RCC 7860 (cell line): ENCODE measurements around the gene CCL4.

Experiments
- DNase-seq: peaks from one replicate; pipeline ENCODE4 v3.0.0-alpha.2; 2015; ENCODE audit warnings: low spot score
- FAIRE-seq: peaks from 2 replicates; lab custom pipeline; 2012; peaks lifted over from hg19 to GRCh38; lab: Jason Lieb, UNC

CCL4 gene

DNA sequence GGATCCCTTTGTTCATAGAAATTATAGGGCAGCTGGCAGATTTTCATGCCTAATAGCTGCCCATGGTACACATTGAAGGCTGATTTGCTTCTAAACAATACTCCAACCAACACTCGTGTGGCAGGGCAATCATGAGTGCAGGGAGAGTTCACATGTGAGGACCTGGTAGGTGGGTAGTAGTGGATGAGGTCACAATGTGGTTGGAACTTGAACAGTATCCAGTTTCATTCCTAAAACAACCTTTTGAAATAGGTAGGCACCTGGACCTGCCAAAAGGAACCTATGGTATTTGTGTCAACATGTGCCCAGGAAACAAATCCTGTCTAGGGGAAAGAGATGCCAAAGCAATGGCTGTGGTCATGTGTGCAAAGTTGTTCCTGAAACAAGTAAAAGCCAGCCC lies 32.8 kb downstream of the CCL4 start:
- FAIRE-seq (no peak), DNase-seq (no peak)

DNA sequence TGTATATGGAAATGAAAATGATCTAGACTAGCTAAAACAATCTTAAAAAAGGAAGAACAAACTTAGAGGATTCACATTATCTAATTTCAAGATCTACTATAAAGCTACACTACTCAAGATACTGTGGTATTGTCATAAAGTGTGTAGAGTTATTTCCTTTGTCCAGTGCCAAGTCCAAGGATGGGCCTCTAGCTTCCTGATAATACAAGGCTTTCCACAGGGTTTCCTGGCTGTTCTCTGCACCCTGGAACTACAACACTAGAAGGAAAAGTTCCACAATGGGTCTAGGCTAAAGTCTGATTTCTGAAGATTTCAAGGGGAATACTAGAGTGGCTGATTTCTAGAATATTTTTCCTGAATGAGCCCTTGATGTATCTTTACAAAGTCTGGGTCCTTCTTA lies 38.6 kb downstream of the CCL4 start:
- FAIRE-seq, result no peak
- no peak for DNase-seq

DNA sequence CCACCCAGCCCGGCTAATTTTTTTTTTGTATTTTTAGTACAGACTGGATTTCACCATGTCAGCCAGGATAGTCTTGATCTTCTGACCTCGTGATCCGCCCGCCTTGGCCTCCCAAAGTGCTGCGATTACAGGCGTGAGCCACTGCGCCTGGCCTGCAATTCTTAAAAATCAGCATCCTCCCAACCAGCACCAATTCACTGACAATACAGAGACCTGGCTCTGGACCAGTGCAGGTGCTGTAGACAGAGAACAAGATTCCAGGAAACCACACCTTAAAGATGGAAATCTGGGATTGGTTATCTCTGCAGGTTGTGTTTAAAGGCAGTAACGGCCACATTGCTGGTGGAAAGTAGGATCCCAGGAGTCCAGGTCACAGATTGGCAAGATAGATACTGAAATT lies 39.2 kb downstream of the CCL4 start:
- FAIRE-seq, result no peak
- DNase-seq, result no peak

DNA sequence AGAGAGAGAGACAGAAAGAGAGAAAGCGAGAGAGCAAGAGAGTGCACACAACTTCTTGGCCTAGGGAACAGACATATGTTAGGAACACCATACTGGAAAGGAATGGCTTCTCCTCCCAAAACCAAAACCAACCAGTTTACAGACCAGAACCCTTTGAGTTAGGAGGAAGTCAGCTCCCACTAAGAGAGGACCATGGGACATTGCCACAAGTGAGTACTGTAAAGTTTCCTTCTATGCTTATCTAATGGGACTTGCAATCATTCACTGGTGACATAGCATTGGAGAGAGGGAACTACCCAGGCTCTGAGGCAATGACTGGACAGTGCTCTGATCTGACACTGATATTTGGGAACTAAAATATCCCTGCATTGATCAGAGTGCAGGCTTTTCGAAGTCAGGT lies 40.4 kb downstream of the CCL4 start:
- FAIRE-seq (no peak), DNase-seq (no peak)

DNA sequence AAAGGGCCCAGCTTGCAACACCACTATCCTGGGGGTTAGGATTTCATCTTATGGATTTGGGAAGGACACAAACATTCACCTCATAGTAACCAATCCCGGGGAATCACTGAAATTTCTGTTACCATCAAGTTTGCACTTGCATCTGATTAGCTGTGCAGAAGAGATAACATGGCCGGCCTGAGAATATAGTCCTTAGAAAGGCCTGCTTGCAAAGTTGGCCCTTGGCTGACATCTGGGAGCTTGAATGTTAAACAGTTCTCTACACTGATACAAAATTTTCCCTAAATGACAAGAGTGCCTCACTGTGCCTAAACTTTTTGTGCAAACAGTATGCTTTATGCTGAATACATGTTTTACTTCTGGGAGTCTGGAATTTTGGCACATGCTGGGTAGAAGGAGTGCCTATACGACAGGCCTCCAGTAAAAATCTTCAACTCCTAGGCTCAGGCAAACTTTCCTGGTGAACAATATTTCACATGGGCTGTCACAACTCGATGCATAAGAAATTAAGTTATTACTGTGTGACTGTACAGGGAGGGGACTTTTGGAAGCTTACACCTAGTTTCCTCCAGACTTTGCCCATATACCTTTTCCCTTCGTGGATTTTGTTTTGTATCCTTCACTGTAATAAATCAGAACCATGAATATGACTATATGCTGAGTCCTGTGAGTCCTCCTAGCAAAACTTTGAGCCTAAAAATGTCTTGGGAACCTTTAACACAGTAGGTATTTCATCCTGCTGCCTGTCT lies 41.5 kb downstream of the CCL4 start:
- FAIRE-seq (no peak), DNase-seq (no peak)

DNA sequence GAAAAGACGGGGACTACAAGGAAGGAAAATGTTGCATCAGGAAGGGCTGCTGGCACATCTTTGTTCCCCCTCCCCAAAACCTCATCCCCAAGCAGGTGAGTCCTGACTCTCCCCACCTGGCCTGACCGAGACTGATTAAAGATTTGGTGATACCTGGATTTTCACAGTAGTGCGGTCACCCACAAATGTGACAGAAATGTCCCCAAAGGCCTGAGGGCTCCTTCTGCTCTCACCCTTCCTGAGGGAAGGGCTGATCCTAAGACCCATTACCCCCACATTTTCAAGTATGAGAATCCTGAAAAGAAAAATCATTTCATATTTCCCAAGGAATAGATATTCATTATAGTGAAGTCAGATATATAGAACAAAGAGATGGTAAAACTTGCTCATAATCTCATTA lies 44.0 kb downstream of the CCL4 start:
- DNase-seq, result no peak

DNA sequence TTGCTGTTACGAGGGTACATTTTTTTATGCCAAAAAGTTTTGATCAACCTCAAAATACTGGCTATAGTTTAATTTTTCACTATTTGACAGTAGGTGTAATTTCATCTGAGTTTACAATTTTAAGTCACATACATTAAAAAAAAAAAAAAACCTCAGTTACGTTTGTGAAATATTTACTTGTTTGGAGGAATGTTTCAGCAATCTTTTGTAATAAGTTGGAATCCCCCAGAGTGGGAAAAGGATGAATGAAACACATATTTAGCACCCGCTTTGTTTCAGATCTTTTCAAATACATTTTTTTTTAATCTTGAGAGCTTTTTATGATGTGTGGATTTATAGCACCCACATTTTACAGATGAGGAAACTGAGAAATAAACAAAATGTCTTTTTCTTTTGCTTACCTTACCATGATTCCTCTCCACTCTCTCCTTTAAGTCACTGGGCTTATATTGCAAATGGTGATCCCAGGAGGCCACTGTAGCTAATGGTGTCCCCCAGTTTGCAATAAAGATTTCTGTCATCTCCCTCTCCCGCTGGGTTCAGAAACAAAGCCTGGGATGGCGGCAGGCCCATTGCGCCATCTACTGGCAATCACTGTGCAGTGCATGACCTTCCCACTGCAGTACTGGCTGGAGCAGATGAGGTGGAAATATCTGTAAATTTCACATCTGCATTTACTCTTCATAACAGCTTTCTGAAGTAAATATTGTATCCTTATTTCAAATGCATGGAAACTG lies 45.1 kb downstream of the CCL4 start:
- no peak for FAIRE-seq
- peak; percentile 27 for DNase-seq

More for the DNA sequence above, 44.0 kb downstream of the CCL4 start:
- no peak for FAIRE-seq

DNA sequence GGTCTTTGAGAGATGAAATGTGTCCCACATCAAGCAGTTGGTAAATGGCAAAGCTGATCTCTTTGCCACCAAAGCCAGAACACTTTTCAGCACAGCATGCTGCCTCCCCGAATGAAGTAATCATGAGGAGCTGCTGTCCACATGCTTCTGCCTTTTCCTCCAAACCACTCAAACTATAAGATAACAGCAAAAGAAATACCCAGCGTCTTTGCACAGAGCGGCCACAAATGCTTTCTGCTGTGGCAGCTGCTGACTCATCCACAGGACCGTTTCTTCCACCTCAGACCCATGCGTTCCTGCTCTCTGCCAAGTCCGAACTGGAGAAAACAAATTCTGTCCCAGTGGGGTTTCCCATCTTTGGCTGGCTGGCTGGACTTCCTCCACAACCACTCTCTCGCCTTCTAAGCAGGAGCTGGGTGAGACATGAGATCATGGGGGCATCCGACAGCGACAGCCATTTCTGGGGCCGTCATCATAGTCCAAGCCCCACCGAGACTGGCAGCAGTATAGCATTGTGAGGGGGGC lies 45.7 kb downstream of the CCL4 start:
- peak; percentile 14 for DNase-seq
- no peak for FAIRE-seq

DNA sequence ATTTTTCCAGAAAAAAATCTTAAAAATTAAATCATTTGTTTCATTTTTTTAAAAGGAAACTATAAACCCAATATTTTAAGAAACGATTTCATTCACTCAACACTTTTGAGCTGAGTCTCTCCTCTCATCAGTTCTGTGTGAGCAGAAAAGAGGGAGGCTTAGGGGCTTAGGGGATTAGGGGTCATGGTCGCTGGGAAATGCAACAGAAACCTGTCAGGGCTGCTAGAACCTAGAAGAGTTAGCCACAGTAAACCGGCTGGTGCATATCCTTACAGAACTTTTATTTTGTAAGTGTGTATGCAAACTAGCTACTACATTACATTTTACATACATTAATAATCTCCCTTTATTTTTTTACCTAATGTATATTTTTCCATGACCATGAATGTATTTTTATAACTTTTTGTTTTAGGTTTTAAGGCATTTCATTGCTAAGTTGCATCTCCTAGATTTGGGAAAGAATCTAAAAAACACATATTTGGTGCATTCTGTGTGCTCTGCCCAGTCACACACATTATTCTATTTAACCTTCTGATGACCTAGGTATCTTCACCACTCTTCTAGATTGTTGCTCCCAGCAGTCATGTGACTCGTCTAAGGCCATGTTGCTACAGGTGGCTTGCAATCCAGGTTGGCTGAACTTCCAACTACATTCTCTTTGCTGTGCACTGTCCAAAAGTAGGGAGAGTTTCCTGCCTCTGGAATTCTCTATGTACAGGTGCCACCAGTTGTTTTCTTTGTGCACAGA lies 48.4 kb downstream of the CCL4 start:
- FAIRE-seq (no peak), DNase-seq (no peak)

DNA sequence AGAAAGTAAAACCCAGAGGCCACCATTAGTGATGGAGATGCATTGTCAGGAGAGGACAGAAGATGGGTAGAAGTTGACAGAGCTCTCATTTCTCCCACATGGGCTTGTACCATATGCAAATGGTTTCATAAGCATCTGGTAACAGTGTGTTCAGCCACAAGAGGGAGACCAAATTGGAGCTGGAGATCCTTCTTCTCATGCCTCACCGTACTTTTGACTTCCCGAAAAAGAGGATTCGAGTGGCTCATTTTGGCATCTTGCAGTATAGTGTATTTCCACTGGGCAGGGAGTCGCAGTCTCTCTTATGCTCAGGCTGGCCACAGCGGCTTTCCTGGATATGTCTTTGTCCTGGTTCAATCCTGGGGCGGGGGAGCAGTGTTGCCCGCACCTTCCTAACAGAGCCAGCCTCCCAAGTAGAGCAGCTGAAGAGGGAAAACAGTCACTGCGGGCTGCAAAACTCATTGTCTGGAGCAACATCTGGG lies 49.1 kb downstream of the CCL4 start:
- DNase-seq (no peak), FAIRE-seq (no peak)

DNA sequence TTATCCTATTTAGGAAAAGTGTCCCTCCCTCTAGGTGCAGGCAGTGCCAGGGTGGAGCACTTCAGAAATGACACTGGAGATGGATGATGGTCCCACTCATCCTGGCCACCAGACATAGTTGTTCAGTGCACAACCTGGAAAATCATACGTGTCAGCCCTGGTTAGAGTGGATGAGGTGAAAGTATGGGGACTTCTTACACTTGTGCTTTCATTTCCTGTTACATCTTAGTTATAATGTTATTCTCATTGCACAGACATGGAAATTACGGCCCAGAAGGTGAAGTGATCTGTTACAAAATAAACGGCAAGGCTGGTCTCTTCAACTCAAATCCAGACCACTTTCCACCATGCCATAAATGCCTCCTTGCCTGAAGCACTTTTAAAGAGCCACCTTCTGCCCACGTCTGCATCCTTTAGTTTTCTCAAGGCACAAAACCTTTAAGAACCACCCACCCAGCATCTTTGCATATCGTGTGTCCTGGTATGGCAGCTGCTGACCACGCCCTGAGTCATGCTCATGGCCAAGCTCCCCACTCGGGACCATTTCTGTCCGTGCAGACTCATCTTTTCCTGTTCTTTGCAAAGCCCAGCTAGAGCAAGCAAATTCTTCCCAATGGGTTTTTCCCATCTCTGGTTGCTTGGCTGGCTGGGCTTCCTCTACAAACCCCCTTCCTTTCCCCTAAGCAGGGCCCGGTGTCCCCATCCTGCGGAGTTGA lies 50.4 kb downstream of the CCL4 start:
- FAIRE-seq (no peak), DNase-seq (no peak)
